Measurements from ENCODE around the gene PRDM11.

DNA sequence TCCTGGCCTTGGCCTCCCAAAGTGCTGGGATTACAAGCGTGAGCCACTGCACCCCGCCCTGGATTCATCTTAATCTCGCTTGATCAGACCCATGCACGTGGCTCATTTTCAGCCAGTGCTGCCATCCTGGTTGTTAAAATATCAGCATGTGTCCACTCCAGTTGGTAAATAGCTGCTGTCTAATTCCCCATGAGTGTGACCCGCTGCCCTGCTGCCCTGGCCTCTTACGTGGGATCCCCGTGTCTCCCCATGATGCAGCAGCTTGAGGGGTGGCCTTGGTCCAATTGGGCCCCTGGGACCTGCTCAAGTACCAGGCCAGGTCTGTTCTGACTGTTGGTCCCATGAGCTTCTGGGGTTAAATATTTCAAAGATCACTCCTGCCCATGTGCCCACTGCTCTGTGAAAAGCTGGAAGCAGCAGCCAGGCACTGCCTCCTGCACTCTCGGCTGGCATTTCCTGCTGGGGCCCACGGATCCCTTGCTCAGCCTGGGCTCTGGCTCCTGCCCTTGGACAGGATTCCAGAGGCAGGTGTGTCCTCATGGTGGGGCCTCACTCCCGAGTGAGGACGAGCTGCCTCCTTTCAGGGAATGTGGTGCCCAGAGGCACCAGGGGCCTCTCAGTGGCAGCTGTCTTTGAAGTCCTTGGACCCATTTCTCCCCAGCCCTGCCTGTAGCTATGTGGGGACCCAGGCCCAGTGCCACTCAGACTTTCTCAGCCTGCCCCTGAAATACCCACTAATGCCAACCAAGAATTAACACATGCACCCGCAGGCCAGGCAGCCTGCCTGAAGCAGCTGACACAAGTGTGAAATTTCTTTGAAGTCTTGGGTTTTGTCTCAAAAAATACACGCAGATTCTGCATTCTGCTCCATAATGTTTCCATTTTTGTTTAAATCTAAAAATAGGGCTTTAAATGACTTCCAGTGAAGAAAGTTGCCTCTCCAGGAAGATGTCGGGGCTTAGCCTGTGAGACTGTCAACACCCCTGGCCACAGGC, 38.1 kb upstream of the PRDM11 start:
- TF ChIP-seq EZH2 (IDR thresholded peaks at IDR 0.05) (no peak), POLR2AphosphoS5 (IDR thresholded peaks at IDR 0.05; ENCODE audit: borderline replicate concordance, low read depth, low read length) (no peak)

Measured in SK-N-MC (cell line).